ENCODE measurements around the gene SAT2.

The SAT2 gene

DNA sequence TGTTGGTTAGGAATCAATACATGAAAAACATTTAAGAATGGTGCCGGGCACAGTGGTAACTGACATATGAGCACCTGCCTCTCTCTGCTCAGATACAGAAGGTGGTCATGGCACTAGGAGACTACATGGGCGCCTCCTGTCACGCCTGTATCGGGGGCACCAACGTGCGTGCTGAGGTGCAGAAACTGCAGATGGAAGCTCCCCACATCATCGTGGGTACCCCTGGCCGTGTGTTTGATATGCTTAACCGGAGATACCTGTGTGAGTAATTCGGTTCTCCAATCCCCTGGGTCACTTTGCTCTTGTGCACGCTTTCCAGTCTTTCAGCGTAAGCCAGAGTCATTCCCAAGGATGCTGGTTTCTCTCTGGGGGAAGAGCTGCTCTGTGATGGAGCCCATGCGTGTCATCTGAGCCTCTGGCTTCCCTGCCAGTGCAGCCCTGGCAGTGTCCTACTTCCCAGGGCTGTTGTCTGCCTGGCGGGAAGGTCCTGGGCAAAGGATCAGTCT is 51.1 kb downstream of the SAT2 start:
- in situ Hi-C loops (cut with HindIII; ENCODE audit: low sequenced_read_pairs), result no loop called here
